Mononuclear cell (primary cell): ENCODE measurements around the gene CMTM4. TPM values are rescaled to one million over a fixed set of nuclear protein-coding genes. Genes with fewer than 3 reads are reported as not detected.
"Not testable (repeated sequence)": the region's sequence is repeated elsewhere in the genome, so short reads cannot be mapped to it uniquely, and the experiment has no call there.

Source experiments
- H3K27me3 ChIP-seq: 2 replicates; pipeline ENCODE4 v1.6.0; 2011; ENCODE audit warnings: low read length, control low read depth; ENCODE audit not compliant: insufficient read depth
- H3K4me1 ChIP-seq: 2 replicates; pipeline ENCODE4 v1.5.1; 2011; ENCODE audit warnings: mild to moderate bottlenecking, low read length, control low read depth; ENCODE audit not compliant: insufficient read depth
- H3K4me3 ChIP-seq: 2 replicates; pipeline ENCODE4 v1.5.1; 2011; ENCODE audit warnings: mild to moderate bottlenecking, low read length, moderate library complexity
- H3K9me3 ChIP-seq: 2 replicates; pipeline ENCODE4 v1.5.1; 2011; ENCODE audit warnings: low read depth, mild to moderate bottlenecking, control low read depth, low read length
- total RNA-seq: library from RNA; depleted of rRNA; stranded (reverse); fragments of >200 nt; gene quantifications from one replicate; pipeline ENCODE4 v1.2.3, GENCODE V29; 2012

The CMTM4 gene
- total RNA-seq, 1 donor, result 2.0 TPM

DNA sequence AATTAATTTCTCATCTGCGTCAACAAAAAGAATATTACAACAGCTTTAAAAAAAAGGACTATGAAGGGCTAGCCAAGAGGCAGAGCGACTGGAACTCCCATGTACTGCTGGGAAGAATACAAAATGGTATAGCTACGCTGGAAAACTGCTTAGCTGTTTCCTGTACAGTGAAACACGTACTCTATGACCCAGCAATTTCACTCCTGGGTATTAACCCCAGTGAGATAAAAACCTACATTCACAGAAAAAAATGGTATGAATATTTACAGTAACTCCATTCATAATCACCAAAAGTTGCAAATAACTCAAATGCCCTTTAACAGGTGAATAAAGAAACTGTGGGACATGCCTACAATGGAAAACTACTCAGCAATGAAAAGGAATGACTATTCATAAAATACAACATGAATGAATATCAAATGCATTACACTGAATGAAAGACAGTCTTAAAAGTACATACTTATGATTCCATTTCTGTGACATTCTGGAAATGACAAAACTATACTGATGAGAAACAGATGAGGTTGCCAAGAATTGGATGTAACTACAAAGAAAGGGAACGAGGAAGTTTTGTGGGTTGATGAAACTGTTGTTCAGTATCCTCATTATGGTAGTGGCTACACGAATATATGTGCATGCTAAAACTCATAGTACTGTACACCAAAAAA is 27.6 kb downstream of the CMTM4 start:
- Histone ChIP-seq H3K27me3 (no peaks in the 10 kb centered on the region), H3K4me3 (no peak overlapping the region), H3K4me1 (peaks cover 4% of the 10 kb centered on the region), H3K9me3 (no peaks in the 10 kb centered on the region)

- Histone ChIP-seq H3K9me3 (no peaks in the 10 kb centered on the region), H3K4me3 (no peak overlapping the region), H3K4me1 (peaks cover 4% of the 10 kb centered on the region), H3K27me3 (no peaks in the 10 kb centered on the region)
Observed at GRCh38 chr16:66667944-66668343, 28.6 kb downstream of the CMTM4 start.

DNA sequence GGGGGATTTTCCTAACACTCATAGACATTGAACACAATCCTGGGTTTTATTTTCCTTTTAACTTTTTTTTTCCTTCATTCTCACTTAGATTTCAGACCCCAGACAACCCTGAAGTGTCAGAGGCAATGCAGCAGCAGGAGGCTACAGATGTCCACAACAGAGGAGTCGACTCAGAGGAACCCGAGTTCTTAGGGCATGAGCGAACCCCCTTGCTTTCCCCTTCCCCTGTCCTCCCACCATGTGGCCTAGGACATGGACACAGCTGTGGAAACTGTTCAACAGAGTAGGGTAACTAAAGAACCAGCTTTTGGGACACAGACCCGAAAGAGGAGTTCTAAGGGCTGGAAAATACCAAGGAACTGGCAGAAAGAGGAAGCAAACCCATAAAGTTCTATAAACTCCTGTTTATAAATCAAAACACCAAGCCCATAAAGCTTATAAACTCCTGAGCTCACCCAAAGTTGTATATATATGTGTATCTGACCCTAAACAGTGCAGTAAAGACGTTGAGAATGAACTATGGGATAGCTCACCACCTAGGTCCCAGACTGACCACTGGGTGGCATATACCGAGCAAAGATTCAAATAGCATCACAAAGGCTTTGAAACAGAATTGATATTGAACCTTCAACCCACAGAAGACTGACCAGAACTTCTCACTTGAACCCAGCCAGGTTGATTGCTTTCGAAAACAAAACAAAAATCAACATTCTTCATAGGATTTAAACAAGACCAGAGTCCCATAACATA is 33.9 kb downstream of the CMTM4 start:
- Histone ChIP-seq H3K27me3 (no peaks in the 10 kb centered on the region), H3K4me3 (no peak overlapping the region), H3K9me3 (no peaks in the 10 kb centered on the region), H3K4me1 (peaks cover 26% of the 10 kb centered on the region)

DNA sequence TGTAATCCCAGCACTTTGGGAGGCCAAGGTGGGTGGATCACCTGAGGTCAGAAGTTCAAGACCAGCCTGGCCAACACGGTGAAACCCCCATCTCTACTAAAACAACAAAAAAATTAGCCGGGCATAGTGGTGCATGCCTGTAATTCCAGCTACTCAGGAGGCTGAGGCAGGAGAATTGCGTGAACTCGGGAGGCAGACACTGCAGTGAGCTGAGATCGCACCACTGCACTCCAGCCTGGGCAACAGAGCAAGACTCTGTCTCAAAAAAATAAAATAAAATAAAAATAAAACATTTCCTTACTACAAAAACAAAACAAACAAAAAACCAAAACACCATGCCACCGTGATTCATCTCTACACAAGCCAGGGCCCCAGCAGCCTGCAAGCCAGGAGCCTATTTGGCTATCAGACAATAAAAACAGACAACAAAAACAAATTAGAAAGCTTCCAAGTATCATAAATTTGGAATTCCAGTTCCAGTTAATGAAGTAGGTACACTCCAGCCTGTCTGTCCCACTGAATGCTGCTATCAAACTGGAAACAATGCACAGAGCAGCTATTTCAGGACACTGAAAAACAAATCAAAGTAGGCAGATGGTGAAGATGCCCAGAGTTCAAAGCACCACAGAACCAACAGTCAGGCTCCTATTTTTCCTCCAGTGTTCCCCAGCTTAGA is 34.7 kb downstream of the CMTM4 start:
- not testable (repeated sequence) for H3K4me3 ChIP-seq, H3K9me3 ChIP-seq, H3K27me3 ChIP-seq
- peaks cover 32% of the 10 kb centered on the region for H3K4me1 ChIP-seq

DNA sequence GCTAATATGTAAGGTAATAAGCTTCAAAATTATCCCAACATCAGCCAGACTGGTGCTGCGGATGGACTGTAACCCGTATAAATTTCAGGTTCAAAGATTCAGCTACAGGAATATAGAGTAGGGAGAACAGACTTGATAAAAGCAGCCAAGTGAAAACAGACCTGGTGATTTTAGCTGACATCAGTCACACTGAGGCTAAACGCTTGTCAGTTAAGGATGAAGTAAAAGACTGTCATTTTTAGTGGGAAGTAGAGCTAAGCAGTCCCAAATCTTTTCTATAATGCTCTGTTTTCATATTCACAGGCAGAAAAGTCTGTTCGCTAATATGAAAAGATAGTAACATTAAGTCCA is 35.4 kb downstream of the CMTM4 start:
- Histone ChIP-seq H3K4me3 (no peak overlapping the region), H3K9me3 (no peaks in the 10 kb centered on the region), H3K27me3 (no peaks in the 10 kb centered on the region), H3K4me1 (peaks cover 38% of the 10 kb centered on the region)

DNA sequence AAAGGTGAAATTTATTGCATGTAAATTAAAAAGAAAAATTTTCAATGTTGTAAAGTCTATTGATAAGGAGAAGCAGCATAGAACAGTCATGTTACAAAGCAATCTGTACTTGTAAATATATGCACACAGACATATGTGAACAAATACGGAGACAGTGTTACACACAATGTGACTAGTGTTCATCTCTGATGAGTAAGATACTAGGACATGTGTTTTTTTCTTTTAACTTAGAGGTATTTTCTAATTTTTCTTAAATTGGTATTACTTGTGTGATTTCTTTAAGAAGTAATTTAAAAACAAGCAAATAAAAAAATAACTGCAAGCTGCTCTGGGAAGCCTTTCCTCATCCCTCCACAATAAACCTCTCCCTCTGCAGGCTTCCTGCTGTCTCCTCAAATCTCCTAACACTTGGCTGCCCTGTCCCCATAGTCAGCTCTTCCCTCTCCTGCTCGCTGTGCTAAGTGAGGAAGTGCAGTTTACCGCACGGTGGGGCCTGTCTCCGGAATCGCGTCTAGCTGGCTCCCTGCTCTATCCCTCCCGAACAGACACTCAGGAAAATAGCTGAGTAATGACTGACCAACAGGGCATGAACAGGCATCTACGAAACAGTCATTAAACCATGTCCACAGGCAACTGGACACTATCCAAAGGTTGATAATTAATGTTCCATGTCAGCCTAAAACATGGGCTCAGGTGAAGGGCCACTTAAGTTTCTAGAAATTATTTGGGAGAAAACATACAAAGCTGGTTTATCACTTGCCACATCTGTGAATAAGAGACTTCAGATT is 35.9 kb downstream of the CMTM4 start:
- Histone ChIP-seq H3K9me3 (no peaks in the 10 kb centered on the region), H3K4me1 (peaks cover 38% of the 10 kb centered on the region), H3K27me3 (no peaks in the 10 kb centered on the region), H3K4me3 (no peak overlapping the region)

GRCh38 chr16:66658860-66659190 is 37.7 kb downstream of the CMTM4 start:
- Histone ChIP-seq H3K4me1 (peaks cover 51% of the 10 kb centered on the region), H3K9me3 (no peaks in the 10 kb centered on the region), H3K27me3 (no peaks in the 10 kb centered on the region), H3K4me3 (no peak overlapping the region)

- H3K27me3 ChIP-seq, result no peaks in the 10 kb centered on the region
Observed at GRCh38 chr16:66658143-66658859, 38.2 kb downstream of the CMTM4 start.

DNA sequence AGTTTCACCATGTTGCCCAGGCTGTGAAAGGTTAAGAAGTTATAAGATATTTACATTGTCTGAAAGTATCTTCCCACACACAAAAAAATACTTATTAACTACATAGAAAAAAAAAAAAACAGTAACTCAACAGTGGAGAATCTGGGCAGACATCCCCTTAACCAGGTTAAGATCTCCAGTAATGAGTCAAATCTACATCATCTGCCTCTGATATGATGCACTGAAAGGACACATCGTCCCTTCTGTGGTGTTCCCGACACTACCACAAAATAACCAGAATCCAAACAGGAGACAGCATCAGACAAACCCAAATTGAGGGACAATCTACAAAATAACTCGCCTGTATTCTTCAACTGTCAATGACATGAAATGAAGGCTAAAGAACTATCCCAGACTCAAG is 40.0 kb downstream of the CMTM4 start:
- no peaks in the 10 kb centered on the region for H3K9me3 ChIP-seq
- peaks cover 74% of the 10 kb centered on the region for H3K4me1 ChIP-seq
- H3K4me3 ChIP-seq, result no peak overlapping the region
- H3K27me3 ChIP-seq, result no peaks in the 10 kb centered on the region

More at GRCh38 chr16:66658143-66658859, 38.2 kb downstream of the CMTM4 start:
- Histone ChIP-seq H3K9me3 (no peaks in the 10 kb centered on the region), H3K4me3 (no peak overlapping the region), H3K4me1 (peaks cover 56% of the 10 kb centered on the region)

DNA sequence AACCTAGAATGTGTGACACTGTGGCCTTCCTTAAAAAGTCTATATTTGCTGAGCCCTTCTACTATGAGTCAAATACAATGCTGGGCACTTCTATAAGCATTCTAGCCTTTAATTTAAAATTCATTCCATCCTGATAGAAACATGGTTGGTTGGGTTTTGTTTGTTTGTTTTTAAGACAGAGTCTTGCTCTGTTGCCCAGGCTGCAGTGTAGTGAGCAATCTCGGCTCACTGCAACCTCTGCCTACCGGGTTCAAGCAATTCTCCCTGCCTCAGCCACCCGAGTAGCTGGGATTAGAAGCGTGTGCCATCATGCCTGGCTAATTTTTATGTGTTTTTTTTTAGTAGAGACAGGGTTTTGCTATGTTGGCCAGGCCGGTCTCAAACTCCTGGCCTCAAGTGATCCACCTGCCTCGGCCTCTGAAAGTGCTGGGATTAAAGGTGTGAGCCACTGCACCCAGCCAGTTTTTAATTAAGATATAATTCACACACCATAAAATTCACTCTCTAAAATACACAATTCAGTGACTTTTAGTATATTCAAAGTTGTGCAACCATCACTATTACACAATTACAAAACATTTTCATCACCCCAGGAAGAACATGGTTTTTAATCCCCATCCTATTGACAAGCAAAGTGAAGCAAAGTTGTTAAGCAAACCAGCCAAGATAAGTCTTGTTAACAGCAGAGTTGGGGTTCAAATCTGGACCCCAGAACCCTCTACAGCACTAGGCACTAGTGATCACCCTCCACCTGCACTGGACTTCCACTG is 42.8 kb downstream of the CMTM4 start:
- H3K4me1 ChIP-seq, result peaks cover 69% of the 10 kb centered on the region
- H3K9me3 ChIP-seq, result no peaks in the 10 kb centered on the region
- H3K4me3 ChIP-seq, result no peak overlapping the region
- no peaks in the 10 kb centered on the region for H3K27me3 ChIP-seq

- H3K4me3 ChIP-seq, result no peak overlapping the region
- no peaks in the 10 kb centered on the region for H3K9me3 ChIP-seq
- H3K27me3 ChIP-seq, result no peaks in the 10 kb centered on the region
- H3K4me1 ChIP-seq, result peaks cover 61% of the 10 kb centered on the region
Observed at GRCh38 chr16:66652661-66653360, 43.7 kb downstream of the CMTM4 start.

DNA sequence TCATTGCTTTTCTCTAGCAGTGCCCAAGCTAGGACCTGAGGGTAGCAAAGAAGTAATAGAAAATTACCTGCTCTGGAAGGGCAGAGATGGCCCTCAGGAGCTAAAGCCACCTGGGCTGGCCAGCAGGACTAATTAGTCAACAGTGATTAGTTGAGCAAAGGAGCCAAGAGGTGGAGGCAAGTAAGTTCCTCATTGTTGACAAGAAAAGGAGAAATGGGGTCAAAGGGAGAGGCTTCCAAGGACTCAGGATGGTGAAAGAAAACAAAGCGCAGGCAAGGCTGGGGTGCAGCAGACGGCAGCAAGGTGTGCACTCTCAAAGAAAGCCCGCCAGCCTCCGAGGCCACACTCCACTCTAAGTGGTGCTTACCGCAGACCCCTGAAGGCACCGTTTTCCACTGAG is 44.6 kb downstream of the CMTM4 start:
- Histone ChIP-seq H3K9me3 (no peaks in the 10 kb centered on the region), H3K4me3 (no peak overlapping the region)

DNA sequence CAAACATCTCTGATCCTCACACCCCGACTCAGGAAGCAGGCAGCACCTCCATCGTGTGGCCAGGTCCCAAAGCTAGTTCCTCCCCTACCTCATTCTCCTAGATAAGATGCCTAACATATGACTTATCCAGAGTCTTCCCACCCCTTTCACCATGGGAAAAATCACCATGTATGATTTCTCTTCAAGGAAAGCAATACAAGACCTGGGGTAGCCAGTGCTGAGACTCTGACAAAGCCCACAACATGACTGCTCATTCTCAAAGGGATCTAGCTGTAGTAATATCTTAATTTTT is 45.1 kb downstream of the CMTM4 start:
- Histone ChIP-seq H3K27me3 (no peaks in the 10 kb centered on the region), H3K4me1 (peaks cover 49% of the 10 kb centered on the region), H3K4me3 (no peak overlapping the region), H3K9me3 (no peaks in the 10 kb centered on the region)

More for the DNA sequence above, 44.6 kb downstream of the CMTM4 start:
- H3K27me3 ChIP-seq, result no peaks in the 10 kb centered on the region
- H3K4me1 ChIP-seq, result peaks cover 55% of the 10 kb centered on the region
